HT1080 (cell line): ENCODE data around the gene STAC2. TPM values are rescaled to one million over a fixed set of nuclear protein-coding genes. Genes with fewer than 3 reads are reported as not detected.

ENCODE experiments used
- DNase-seq: peaks from one replicate; pipeline ENCODE4 v3.0.0-alpha.2; 2015; ENCODE audit warnings: low read depth
- total RNA-seq: library from RNA; depleted of rRNA; stranded (reverse); fragments of >200 nt; shearing (Covaris generic); gene quantifications from 2 replicates; pipeline ENCODE4 v1.2.3, GENCODE V29; 2014; rRNA removed

STAC2 gene
- total RNA-seq, 1 experiment from 2014 or later: not detected

GRCh38 chr17:39165841-39166349 lies 59.9 kb downstream of the STAC2 start, which contains the start of gene ARL5C:
Gene ARL5C (minus strand): TSS chr17:39166161. CDS start chr17:39165760, 401 bp downstream.
- no peak for DNase-seq

- no peak for DNase-seq
These were observed 60.4 kb downstream of the STAC2 start for GRCh38 chr17:39165178-39165840.

GRCh38 chr17:39164675-39165143 lies 61.0 kb downstream of the STAC2 start:
- peak; percentile 75 for DNase-seq

- no peak for DNase-seq
These were observed 63.8 kb downstream of the STAC2 start for GRCh38 chr17:39161962-39162361.

Other genes starting within 250 kb of the STAC2 start
- 0.13 TPM in 1 of 2 replicates, not detected in the other for gene PLXDC1, start 74.3 kb downstream of the STAC2 start, total RNA-seq
- not detected in 2 replicates for gene ARL5C, start 59.8 kb downstream of the STAC2 start, total RNA-seq
- 5.2 and 5.9 TPM in 2 replicates for gene CACNB1, start 28.3 kb downstream of the STAC2 start, total RNA-seq
- gene RPL19, start 25.7 kb downstream of the STAC2 start, total RNA-seq: 2,537 and 3,132 TPM in 2 replicates
- 5.5 and 8.0 TPM in 2 replicates for gene FBXL20, start 175.7 kb upstream of the STAC2 start, total RNA-seq
- gene MED1, start 225.3 kb upstream of the STAC2 start, total RNA-seq: 23.0 and 24.5 TPM in 2 replicates
- gene CDK12, start 235.5 kb upstream of the STAC2 start, total RNA-seq: 39.4 and 43.5 TPM in 2 replicates